HEK293T (cell line): Measurements from ENCODE around the gene WWOX.

ENCODE experiments used
- CTCF ChIA-PET: fragments of 350-600 bp; formaldehyde crosslinking; extraction: SDS; loops from one replicate; lab custom pipeline; 2021; ENCODE audit warnings: antibody characterized with exemption, inconsistent platforms; lab: Yijun Ruan, JAX
- POLR2A ChIA-PET: fragments of 350-600 bp; formaldehyde crosslinking; extraction: SDS; loops from one replicate; lab custom pipeline; 2020; ENCODE audit warnings: antibody characterized with exemption, inconsistent platforms; lab: Yijun Ruan, JAX
- DNase-seq: peaks from one replicate; pipeline ENCODE4 v3.0.0; 2012; ENCODE audit warnings: mixed read lengths; ENCODE audit errors: extremely low spot score
- ARNT ChIP-seq: fragments of 450-650 bp; IDR thresholded peaks from 2 replicates; pipeline ENCODE4 v1.6.1; 2017; ENCODE audit warnings: mild to moderate bottlenecking
- BHLHE40 ChIP-seq: fragments of 450-650 bp; IDR thresholded peaks from 2 replicates; pipeline ENCODE4 v1.6.1; 2016; ENCODE audit warnings: mild to moderate bottlenecking, moderate library complexity, borderline replicate concordance
- CTBP1 ChIP-seq: fragments of 450-650 bp; IDR thresholded peaks from 2 replicates; pipeline ENCODE4 v1.6.1; 2016; ENCODE audit warnings: borderline replicate concordance
- ELF4 ChIP-seq: fragments of 450-650 bp; IDR thresholded peaks from 2 replicates; pipeline ENCODE4 v1.6.1; 2017; ENCODE audit warnings: antibody characterized with exemption
- FOXA1 ChIP-seq: fragments of 450-650 bp; IDR thresholded peaks from 2 replicates; pipeline ENCODE4 v1.6.1; 2016; ENCODE audit warnings: mild to moderate bottlenecking
- FOXK2 ChIP-seq: fragments of 450-650 bp; IDR thresholded peaks from 2 replicates; pipeline ENCODE4 v1.6.1; 2016; ENCODE audit warnings: mild to moderate bottlenecking
- FOXM1 ChIP-seq: fragments of 450-650 bp; IDR thresholded peaks from 2 replicates; pipeline ENCODE4 v1.6.1; 2017; ENCODE audit warnings: mild to moderate bottlenecking, borderline replicate concordance
- HDGF ChIP-seq: fragments of 450-650 bp; IDR thresholded peaks from 2 replicates; pipeline ENCODE4 v1.6.1; 2017; ENCODE audit warnings: antibody characterized with exemption, borderline replicate concordance
- L3MBTL2 ChIP-seq: fragments of 450-650 bp; conservative IDR thresholded peaks from 2 replicates; pipeline ENCODE4 v1.6.1; 2016; ENCODE audit warnings: mild to moderate bottlenecking
- LEF1 ChIP-seq: fragments of 450-650 bp; IDR thresholded peaks from 2 replicates; pipeline ENCODE4 v1.6.1; 2017; ENCODE audit warnings: mild to moderate bottlenecking, borderline replicate concordance
- NFRKB ChIP-seq: fragments of 450-650 bp; IDR thresholded peaks from 2 replicates; pipeline ENCODE4 v1.6.1; 2016; ENCODE audit warnings: mild to moderate bottlenecking, moderate library complexity
- PKNOX1 ChIP-seq: fragments of 450-650 bp; IDR thresholded peaks from 2 replicates; pipeline ENCODE4 v1.6.1; 2016
- SP1 ChIP-seq: fragments of 450-650 bp; IDR thresholded peaks from 2 replicates; pipeline ENCODE4 v1.6.1; 2017
- SUZ12 ChIP-seq: fragments of 450-650 bp; IDR thresholded peaks from 2 replicates; pipeline ENCODE4 v1.6.1; 2016; ENCODE audit warnings: mild to moderate bottlenecking
- TARDBP ChIP-seq: fragments of 450-650 bp; IDR thresholded peaks from 2 replicates; pipeline ENCODE4 v1.6.1; 2016
- ZNF384 ChIP-seq: fragments of 450-650 bp; IDR thresholded peaks from 2 replicates; pipeline ENCODE4 v1.6.1; 2016

Gene WWOX

GRCh38 chr16:78184238-78185183 is 85.1 kb downstream of the WWOX start:
- TF ChIP-seq TARDBP = no peak
- no peak for TF ChIP-seq HDGF
- TF ChIP-seq SUZ12 = no peak
- TF ChIP-seq PKNOX1 = peak; percentile 81
- TF ChIP-seq NFRKB = no peak
- TF ChIP-seq L3MBTL2 = 0 out of 2 replicates have a peak, but pooled peaks have one; percentile 5
- no peak for TF ChIP-seq SP1
- TF ChIP-seq CTBP1 = peak; percentile 87
- no peak for TF ChIP-seq BHLHE40
- no peak for TF ChIP-seq FOXK2
- peak; percentile 81 for TF ChIP-seq FOXA1
- 0 out of 2 replicates have a peak, but pooled peaks have one; percentile 19 for TF ChIP-seq ARNT
- ChIA-PET CTCF (interaction anchor here (0.6 to 0.7 kb wide), 2 partner anchors 11 to 62 kb away, joined by 3 read pairs; no protein-coding TSS in a partner anchor), POLR2A (no interaction called here)
- peak; percentile 51 for DNase-seq

GRCh38 chr16:78189121-78189520 is 89.7 kb downstream of the WWOX start:
- ChIA-PET POLR2A (no interaction called here), CTCF (no interaction called here)
- TF ChIP-seq TARDBP (no peak), ARNT (no peak), NFRKB (no peak), FOXM1 (no peak), ELF4 (no peak), CTBP1 (no peak)
- DNase-seq = no peak

- CTCF ChIA-PET = interaction anchor here (0.6 kb wide), 1 partner anchor 22 kb away, joined by 3 read pairs; no protein-coding TSS in a partner anchor
- POLR2A ChIA-PET = no interaction called here
- no peak for TF ChIP-seq L3MBTL2
Observed at GRCh38 chr16:78192734-78193488, 93.5 kb downstream of the WWOX start.

GRCh38 chr16:78194948-78195347 is 95.5 kb downstream of the WWOX start:
- TF ChIP-seq FOXK2 (no peak), L3MBTL2 (no peak), ELF4 (no peak), SP1 (no peak), FOXM1 (no peak), NFRKB (no peak), SUZ12 (no peak), LEF1 (no peak), TARDBP (no peak), ARNT (no peak)
- DNase-seq = no peak
- POLR2A ChIA-PET = no interaction called here
- CTCF ChIA-PET = no interaction called here

More at GRCh38 chr16:78192734-78193488, 93.5 kb downstream of the WWOX start:
- DNase-seq = no peak

- ChIA-PET POLR2A (no interaction called here), CTCF (interaction anchor here (0.6 to 0.7 kb wide), 3 partner anchors 11 to 272 kb away, joined by 3 to 5 read pairs (median 4); no protein-coding TSS in a partner anchor)
- no peak for DNase-seq
- TF ChIP-seq ZNF384 = 0 out of 2 replicates have a peak, but pooled peaks have one; percentile 8
- TF ChIP-seq PKNOX1 = no peak
Observed at GRCh38 chr16:78195797-78196196, 96.3 kb downstream of the WWOX start.

- TF ChIP-seq PKNOX1 (no peak), BHLHE40 (no peak), FOXK2 (no peak)
Observed at GRCh38 chr16:78196502-78196901, 97.0 kb downstream of the WWOX start.

More at GRCh38 chr16:78196502-78196901, 97.0 kb downstream of the WWOX start:
- CTCF ChIA-PET = no interaction called here
- DNase-seq = no peak
- POLR2A ChIA-PET = no interaction called here
